Measurements from ENCODE around the gene PHB1. TPM values are rescaled to one million over a fixed set of nuclear protein-coding genes. Genes with fewer than 3 reads are reported as not detected.

The PHB1 gene
- total and polyA plus RNA-seq, 2 of the 8 experiments (the other 6 are each of a cell fraction or from before 2014, with no cell fraction given) = 386 to 597 TPM

DNA sequence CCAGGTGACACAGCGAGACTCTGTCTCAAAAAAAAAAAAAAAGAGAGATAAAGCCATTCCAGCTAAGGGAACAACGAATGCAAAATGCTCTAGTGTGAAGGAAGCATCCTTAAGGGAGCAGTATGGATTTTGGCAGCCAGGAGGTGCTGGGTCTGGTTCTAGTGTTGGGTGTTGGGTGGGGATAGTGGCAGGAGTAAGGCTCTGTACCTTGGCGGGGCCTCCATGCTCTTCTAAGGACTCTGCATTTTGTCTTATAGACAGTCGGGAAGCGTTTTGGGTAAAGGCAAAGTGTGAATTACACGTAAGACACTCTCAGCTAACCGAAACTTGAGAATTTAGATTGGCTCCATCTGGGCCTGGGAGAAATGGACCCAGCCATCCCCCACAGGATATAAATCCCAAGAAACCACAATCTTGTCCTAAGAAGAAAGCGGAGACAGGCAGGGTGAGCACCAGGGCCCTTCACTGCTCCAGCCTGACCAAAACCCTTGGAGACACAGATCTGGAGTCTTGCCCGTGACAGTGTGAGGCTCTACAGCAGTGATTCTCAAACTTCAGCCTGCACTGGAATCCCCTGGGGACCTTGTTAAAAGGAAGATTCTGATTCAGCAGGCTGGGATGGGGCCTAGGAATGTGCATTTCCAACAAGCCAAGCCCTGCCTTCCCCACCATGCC, 33.1 kb upstream of the PHB1 start (continued):
- TF ChIP-seq, protein P1, sequence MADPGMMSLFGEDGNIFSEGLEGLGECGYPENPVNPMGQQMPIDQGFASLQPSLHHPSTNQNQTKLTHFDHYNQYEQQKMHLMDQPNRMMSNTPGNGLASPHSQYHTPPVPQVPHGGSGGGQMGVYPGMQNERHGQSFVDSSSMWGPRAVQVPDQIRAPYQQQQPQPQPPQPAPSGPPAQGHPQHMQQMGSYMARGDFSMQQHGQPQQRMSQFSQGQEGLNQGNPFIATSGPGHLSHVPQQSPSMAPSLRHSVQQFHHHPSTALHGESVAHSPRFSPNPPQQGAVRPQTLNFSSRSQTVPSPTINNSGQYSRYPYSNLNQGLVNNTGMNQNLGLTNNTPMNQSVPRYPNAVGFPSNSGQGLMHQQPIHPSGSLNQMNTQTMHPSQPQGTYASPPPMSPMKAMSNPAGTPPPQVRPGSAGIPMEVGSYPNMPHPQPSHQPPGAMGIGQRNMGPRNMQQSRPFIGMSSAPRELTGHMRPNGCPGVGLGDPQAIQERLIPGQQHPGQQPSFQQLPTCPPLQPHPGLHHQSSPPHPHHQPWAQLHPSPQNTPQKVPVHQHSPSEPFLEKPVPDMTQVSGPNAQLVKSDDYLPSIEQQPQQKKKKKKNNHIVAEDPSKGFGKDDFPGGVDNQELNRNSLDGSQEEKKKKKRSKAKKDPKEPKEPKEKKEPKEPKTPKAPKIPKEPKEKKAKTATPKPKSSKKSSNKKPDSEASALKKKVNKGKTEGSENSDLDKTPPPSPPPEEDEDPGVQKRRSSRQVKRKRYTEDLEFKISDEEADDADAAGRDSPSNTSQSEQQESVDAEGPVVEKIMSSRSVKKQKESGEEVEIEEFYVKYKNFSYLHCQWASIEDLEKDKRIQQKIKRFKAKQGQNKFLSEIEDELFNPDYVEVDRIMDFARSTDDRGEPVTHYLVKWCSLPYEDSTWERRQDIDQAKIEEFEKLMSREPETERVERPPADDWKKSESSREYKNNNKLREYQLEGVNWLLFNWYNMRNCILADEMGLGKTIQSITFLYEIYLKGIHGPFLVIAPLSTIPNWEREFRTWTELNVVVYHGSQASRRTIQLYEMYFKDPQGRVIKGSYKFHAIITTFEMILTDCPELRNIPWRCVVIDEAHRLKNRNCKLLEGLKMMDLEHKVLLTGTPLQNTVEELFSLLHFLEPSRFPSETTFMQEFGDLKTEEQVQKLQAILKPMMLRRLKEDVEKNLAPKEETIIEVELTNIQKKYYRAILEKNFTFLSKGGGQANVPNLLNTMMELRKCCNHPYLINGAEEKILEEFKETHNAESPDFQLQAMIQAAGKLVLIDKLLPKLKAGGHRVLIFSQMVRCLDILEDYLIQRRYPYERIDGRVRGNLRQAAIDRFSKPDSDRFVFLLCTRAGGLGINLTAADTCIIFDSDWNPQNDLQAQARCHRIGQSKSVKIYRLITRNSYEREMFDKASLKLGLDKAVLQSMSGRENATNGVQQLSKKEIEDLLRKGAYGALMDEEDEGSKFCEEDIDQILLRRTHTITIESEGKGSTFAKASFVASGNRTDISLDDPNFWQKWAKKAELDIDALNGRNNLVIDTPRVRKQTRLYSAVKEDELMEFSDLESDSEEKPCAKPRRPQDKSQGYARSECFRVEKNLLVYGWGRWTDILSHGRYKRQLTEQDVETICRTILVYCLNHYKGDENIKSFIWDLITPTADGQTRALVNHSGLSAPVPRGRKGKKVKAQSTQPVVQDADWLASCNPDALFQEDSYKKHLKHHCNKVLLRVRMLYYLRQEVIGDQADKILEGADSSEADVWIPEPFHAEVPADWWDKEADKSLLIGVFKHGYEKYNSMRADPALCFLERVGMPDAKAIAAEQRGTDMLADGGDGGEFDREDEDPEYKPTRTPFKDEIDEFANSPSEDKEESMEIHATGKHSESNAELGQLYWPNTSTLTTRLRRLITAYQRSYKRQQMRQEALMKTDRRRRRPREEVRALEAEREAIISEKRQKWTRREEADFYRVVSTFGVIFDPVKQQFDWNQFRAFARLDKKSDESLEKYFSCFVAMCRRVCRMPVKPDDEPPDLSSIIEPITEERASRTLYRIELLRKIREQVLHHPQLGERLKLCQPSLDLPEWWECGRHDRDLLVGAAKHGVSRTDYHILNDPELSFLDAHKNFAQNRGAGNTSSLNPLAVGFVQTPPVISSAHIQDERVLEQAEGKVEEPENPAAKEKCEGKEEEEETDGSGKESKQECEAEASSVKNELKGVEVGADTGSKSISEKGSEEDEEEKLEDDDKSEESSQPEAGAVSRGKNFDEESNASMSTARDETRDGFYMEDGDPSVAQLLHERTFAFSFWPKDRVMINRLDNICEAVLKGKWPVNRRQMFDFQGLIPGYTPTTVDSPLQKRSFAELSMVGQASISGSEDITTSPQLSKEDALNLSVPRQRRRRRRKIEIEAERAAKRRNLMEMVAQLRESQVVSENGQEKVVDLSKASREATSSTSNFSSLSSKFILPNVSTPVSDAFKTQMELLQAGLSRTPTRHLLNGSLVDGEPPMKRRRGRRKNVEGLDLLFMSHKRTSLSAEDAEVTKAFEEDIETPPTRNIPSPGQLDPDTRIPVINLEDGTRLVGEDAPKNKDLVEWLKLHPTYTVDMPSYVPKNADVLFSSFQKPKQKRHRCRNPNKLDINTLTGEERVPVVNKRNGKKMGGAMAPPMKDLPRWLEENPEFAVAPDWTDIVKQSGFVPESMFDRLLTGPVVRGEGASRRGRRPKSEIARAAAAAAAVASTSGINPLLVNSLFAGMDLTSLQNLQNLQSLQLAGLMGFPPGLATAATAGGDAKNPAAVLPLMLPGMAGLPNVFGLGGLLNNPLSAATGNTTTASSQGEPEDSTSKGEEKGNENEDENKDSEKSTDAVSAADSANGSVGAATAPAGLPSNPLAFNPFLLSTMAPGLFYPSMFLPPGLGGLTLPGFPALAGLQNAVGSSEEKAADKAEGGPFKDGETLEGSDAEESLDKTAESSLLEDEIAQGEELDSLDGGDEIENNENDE (IDR thresholded peaks at IDR 0.05; ENCODE audit: insufficient replicate concordance, low read length) = no peak
- TF ChIP-seq GTF2F1 (IDR thresholded peaks at IDR 0.05; ENCODE audit: borderline replicate concordance, low read depth, low read length) (no peak), RFX5 (IDR thresholded peaks at IDR 0.05; ENCODE audit: borderline replicate concordance, low read depth, low read length) (no peak), RAD21 (IDR thresholded peaks at IDR 0.05 in 1 of 2, conservative IDR thresholded peaks at IDR 0.05 in 1 of 2; ENCODE audit: low read depth in 2 of 2, low read length in 2 of 2) (peak in 1 of 2 experiments; percentile 28; a peak in 1 of 4 replicates), CTCF (IDR thresholded peaks at IDR 0.05; ENCODE audit: control extremely low read depth in 1 of 3, insufficient read depth in 1 of 3, low read depth in 1 of 3, low read length in 3 of 3) (peak in 2 of 3 experiments; percentile 24 to 36; a peak in 2 of 4 replicates)
